GM21360 (cell line): ENCODE results near the gene LRRC55.

ENCODE experiments used
- ATAC-seq: cut with Tn5 transposase; IDR thresholded peaks from one replicate; pipeline ENCODE4 v1.9.1; 2021; ENCODE audit warnings: mild to moderate bottlenecking, moderate library complexity; ENCODE audit not compliant: unreplicated experiment

The LRRC55 gene

GRCh38 chr11:57233702-57234101 is 51.9 kb downstream of the LRRC55 start:
- no peak for ATAC-seq

- no peak for ATAC-seq
Measured at GRCh38 chr11:57235761-57236703, 54.3 kb downstream of the LRRC55 start.

- no peak for ATAC-seq
Measured at GRCh38 chr11:57237204-57237681, 55.5 kb downstream of the LRRC55 start, which contains the start of gene APLNR. APLNR (minus strand) TSS chr11:57237250; CDS start chr11:57237004, 246 bp downstream.

GRCh38 chr11:57239348-57239747 is 57.6 kb downstream of the LRRC55 start:
- ATAC-seq, result no peak

GRCh38 chr11:57240007-57240406 is 58.3 kb downstream of the LRRC55 start:
- ATAC-seq, result no peak

GRCh38 chr11:57240757-57241156 is 59.0 kb downstream of the LRRC55 start:
- ATAC-seq, result no peak
